SK-N-SH (cell line): Measurements from ENCODE around the gene FAM118A.

Experiments
- CTCF ChIP-seq: fragments of 200-600 bp; sonication (generic); IDR thresholded peaks from 2 replicates; pipeline ENCODE4 v1.6.1; 2017; ENCODE audit warnings: antibody characterized with exemption, mild to moderate bottlenecking, moderate library complexity
- EP300 ChIP-seq, 2 experiments: IDR thresholded peaks; 2 replicates each; pipeline versions ENCODE4 v1.4.0 to v1.6.1; 2012; ENCODE audit warnings: borderline replicate concordance in 1 of 2, low read depth in 1 of 2, low read length in 1 of 2
- IRF3 ChIP-seq: fragments of 150-350 bp; IDR thresholded peaks from 2 replicates; pipeline ENCODE4 v1.6.1; 2016; ENCODE audit warnings: mild to moderate bottlenecking, low read depth, low read length
- POLR2AphosphoS5 ChIP-seq: IDR thresholded peaks from 2 replicates; pipeline ENCODE4 v1.6.1; 2012; ENCODE audit warnings: low read depth, low read length

GRCh38 chr22:45334528-45334927 lies 24.8 kb downstream of the FAM118A start:
- TF ChIP-seq CTCF (no peak), IRF3 (no peak), POLR2AphosphoS5 (no peak), EP300 (IDR thresholded peaks at IDR 0.05; ENCODE audit: borderline replicate concordance in 1 of 2, low read depth in 1 of 2, low read length in 1 of 2) (no peak)
